NCI-H526 treated with DMSO at 0.1 percent for 48 hours (cell line): ENCODE results near the gene RCAN3.
A peak's percentile ranks its signal among the peaks of the same experiment; 100 is the strongest.
"Not testable (repeated sequence)": the region's sequence is repeated elsewhere in the genome, so short reads cannot be mapped to it uniquely, and the experiment has no call there.

Source experiments
- DNase-seq: peaks from one replicate; lab custom pipeline; 2025; lab: John Stamatoyannopoulos, UW

RCAN3 gene

DNA sequence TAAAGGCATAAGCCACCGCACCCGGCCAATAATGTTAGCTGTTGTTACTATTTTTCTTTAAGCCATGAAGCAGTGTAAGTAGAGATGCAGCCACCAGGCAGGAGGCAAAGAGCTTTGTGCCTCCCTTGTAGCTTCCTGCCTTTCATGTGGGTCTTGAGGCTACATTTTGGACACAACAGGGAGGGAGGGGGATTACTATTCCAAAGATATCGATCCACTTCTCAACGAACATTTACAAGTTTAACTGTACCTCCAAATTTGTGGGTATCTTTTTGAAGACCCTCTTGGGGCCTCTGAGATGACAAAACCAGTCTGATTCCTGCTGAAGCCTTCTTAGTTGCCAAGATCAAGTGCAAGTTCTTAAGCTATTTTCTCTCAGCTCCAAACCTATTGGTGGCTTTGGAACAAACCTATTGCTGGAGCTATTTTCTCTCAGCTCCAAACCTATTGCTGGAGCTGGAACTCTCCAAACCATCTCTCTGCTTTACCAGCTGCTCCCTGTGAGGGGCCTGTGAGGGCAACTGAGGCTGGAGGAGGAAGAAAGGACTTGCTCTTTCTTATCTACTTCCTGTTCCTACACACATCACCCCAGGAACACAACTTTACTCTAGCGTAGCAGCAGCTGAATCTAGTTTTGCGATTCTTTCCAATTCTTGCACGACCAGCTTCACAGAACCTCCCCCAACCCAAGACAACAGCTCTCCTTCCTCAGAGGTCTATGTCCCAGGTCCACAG is 16.1 kb upstream of the RCAN3 start:
- DNase-seq, result no peak

DNA sequence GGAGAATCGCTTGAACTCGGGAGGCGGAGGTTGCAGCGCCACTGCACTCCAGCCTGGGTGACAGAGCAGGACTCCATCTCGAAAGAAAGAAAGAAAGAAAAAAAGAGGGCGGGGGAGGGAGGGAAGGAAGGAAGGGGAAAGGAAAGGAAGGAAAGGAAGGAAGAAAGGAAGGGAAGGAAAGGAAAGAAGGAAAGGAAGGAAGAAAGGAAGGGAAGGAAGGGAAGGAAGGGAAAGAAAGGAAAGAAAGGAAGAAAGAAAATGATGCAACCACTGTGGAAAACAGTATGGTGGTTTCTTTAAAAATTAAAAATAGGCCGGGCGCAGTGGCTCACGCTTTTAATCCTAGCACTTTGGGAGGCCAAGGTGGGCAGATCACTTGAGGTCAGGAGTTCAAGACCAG is 15.2 kb upstream of the RCAN3 start:
- DNase-seq, result no peak

DNA sequence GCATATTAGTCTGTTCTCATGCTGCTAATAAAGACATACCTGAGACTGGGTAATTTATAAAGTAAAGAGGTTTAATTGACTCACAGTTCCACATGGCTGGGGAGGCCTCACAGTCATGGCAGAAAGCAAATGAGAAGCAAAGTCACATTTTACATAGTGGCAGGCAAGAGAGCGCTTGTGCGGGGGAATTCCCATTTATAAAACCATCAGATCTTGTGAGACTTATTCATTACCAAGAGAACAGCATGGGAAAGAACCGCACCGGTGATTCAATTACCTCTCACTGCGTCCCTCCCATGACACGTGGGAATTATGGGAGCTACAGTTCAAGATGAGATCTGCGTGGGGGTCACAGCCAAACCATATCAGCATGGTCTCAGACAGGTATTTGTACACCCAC is 14.5 kb upstream of the RCAN3 start:
- not testable (repeated sequence) for DNase-seq

GRCh38 chr1:24489674-24490073 is 13.0 kb upstream of the RCAN3 start:
- DNase-seq, result no peak

GRCh38 chr1:24490101-24490781 is 12.4 kb upstream of the RCAN3 start:
- DNase-seq, result no peak

- no peak for DNase-seq
Measured at GRCh38 chr1:24491577-24492360, 10.9 kb upstream of the RCAN3 start.

- not testable (repeated sequence) for DNase-seq
Measured at GRCh38 chr1:24492935-24493334, 9.7 kb upstream of the RCAN3 start.

- no peak for DNase-seq
Measured at GRCh38 chr1:24493785-24494184, 8.9 kb upstream of the RCAN3 start.

GRCh38 chr1:24498589-24498988 is 4.0 kb upstream of the RCAN3 start:
- no peak for DNase-seq

GRCh38 chr1:24500448-24501048 is 2.1 kb upstream of the RCAN3 start:
- no peak for DNase-seq

DNA sequence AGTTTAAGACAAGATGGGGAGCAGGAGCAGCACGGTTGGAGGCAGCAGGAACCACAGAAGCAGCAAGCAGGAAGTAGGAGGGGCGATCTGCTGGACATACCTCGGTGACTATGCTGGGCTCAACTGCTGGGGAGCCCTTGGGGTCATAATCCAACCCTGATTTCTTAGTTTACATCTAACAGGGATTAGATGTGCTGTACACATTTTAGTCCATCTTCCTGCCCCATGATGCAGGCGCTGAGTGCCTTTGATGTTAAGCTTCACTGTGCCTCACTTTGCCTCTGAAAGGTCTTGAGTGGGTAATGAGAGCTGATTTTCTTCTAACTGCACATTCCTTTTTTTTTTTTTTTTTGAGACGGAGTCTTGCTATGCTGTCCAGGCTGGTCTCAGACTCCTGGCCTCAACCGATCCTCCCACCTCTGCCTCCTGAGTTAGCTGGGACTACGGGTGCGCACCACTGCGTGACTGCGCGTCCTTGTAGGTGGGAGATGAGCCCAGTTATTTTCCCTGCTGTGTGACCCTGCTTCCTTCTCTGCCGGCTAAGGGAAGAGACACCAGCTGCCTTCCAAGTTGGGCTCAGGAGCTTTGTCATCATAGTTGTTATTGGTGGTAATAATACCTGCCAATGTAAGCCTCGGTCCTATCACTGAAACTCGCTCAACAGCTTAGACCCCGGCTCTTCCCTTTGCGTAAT is 1.1 kb upstream of the RCAN3 start:
- no peak for DNase-seq

DNA sequence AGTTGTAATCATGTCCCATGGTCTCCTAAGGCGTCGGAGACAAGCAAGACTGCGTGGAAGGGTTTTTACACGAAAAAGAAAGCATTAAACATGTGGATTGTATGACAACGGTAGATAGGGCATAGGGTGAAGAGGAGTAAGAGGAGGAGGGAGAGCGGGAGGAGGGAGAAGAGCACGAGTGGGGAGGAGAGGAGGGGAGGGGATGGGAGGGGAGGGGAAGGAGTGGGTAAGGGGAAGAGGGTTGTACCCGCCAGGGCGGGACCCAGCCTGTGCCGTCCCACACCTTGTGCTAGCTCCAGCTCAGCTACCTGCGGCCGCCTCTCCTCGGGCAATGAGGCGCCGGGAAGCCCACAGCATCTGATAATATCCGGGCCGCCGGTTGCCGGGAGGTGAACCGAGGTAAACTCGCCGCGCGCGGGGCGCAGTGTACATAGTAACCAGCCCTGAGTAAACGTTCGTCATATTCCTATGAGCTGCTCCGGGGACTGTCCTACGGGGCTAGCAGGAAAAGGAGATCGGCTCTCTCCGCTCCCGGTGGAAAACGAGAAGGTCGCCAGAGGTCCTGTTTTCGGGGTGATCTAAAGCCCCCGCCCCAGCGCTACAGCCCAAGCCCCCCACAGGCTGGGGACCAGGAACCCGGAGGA is 449 bp upstream of the RCAN3 start:
- peak; percentile 82 for DNase-seq

DNA sequence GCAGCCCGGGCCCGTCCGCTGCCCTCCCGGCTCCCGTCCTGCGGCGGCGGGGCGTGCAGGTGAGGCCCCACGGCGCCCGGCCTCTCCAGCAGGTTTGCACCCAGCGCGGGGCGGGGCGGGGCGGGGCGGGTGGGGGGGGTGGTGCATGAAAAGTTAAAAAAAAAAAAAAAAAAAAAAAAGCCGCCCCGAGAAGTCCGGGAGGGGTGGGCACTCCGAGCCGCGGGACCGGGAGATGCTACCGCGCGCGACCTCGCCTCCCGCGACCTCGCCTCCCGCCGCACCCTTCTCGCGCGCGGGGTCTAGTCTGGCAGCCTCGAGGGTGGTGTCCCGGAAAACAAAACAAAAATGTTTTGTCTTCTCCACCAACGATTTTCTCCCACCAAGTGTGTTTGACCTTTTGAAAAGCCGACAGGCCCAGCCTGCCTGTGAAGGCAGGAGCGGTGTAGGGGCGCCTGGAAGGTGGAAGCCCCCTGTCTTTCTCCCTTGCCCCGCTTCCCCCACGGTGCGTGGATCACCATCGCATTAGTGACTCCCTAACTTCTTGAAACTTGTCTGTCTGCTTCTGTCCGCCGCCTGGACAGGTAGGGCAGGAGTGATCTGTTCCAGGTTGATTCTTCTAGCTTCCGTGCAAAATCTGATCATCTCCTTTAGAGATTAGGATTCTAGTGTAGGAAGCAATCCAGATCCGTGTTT is 569 bp downstream of the RCAN3 start:
- peak; percentile 27 for DNase-seq

- no peak for DNase-seq
Measured at GRCh38 chr1:24503870-24504523, 1.4 kb downstream of the RCAN3 start.

DNA sequence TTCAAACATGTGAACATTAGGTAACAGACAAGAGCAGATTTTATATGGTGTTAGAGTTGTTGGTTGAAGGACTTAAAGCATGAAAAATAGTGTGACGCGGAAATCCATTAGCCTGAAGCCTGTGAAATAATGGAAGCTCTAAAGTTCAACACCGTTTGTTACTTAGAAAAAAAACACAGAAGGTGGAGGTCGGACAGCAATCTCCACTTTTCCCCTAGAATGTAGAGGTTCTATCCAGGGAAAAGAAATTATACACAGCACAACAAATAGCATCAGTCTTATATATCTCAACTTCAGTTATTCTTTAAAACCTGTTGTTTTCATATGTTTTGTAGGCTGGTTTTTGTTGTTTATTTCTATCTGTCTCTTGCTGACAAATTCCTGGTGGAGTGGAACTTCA is 1.9 kb downstream of the RCAN3 start:
- DNase-seq, result no peak

- DNase-seq, result no peak
Measured at GRCh38 chr1:24505816-24506215, 3.2 kb downstream of the RCAN3 start.

- no peak for DNase-seq
Measured at GRCh38 chr1:24506691-24507381, 4.2 kb downstream of the RCAN3 start.

GRCh38 chr1:24507405-24507804 is 4.8 kb downstream of the RCAN3 start:
- no peak for DNase-seq

- DNase-seq, result no peak
Measured at GRCh38 chr1:24508911-24509310, 6.3 kb downstream of the RCAN3 start.

- no peak for DNase-seq
Measured at GRCh38 chr1:24513706-24514105, 11.1 kb downstream of the RCAN3 start.
